Activated effector memory CD4-positive, alpha-beta T cell treated with Interleukin-2 at 50 U/mL for 16 hours (primary cell): Measurements from ENCODE around the gene TAGLN3.

Experiments used
- DNase-seq: peaks from one replicate; pipeline ENCODE4 v3.0.0-alpha.2; 2020

Gene TAGLN3

DNA sequence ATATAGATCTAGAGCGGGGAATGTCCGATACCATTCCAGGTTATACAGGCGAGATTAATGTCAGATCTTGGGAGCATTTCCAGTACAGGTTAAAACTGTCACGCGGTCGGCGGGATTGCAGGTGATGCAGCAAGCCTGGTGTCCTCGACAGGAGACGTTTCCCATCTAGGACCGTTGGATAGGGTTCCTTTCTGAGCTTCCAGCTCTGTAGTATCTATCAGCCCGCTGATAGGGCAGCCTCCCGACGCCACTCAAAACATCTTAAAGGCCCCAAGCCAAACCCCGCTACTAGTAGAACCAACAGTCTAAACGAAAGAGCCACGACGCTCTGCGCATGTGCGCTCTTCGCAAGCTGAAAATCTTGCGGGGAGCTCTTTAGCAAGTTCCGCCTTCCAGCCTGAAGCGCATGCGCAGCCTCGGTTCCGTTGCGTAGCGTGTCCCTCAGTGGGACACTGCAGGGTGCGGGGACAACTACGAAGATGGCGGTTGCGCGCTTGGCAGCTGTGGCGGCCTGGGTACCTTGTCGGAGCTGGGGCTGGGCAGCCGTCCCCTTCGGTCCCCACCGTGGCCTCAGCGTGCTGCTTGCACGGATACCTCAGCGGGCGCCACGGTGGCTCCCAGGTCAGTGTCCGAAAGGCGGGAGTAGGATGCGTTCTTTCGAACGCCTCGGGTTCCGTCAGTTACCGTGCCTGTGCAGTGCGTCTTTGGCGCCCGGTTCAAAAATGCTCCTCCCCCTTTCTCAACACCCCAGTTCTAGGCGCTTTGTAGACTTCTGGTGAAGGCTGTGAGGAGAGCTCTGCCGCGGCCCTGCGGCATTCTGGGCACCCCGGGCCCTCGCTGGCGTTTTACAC lies 19.9 kb upstream of the TAGLN3 start, which contains the start of gene ABHD10:
Gene ABHD10, plus strand, starts transcription at position 444 of the 851 bp plus-strand sequence. Its CDS starts 36 bp downstream, at position 480.
- DNase-seq: peak; percentile 93

DNA sequence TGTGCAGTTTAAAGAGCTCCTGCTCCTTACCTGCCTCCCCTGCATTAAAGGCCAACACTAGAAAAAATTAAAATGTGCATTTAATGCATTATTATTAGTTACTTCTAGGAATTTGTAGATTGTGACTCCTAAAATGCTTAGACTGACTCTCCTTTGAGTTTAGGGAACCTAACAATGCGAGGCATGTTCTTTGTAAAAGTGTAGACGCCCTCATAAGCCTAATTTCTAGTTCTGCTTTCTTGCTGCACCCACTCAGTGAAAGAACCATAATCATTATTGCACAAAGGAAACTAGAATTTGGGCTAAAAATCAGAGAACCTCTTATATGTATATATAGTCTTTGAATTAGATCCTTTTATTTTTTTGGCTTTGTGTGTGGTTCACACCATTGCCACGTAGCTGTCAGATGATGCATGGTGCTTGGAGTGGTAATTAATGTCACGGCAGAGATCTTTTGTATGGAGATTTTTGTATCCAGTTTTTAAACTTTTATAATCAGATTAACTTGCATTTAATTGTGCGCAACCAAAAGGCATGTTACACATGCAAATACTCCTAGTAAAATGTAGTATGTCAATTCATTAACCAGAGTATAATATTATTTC lies 19.2 kb upstream of the TAGLN3 start:
- no peak for DNase-seq

DNA sequence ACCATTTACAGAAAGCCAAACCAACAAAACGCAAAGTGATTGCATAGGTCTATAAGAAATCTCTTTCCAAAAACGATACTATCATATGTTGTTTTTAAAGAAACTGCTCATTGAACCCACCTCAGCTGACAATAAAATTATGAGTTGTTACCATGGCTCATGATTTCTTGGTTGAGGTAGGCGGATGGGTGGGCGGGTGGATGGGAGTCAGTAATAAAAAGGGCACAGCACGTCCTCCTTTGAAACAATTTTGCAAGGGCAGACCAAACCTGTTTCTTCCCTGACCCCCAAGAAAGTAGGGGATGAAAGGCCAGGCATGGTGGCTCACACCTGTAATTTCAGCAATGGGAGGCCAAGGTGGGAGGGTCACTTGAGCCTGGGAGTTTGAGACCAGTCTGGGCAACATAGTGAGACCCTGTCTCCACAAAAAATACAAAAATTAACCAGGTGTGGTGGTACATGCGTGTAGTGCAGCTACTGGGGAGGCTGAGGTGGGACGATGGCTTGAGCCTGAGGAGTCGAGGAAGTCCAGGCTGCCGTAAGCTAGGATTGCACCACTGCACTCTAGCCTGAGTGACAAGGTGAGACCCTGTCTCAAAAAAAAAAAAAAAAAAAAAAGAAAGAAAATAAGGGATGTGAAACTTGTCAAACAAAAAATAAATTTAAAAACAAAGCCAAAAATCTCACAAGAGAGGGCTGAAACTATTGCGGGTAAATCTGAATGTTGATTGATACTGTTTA lies 17.8 kb upstream of the TAGLN3 start:
- no peak for DNase-seq

DNA sequence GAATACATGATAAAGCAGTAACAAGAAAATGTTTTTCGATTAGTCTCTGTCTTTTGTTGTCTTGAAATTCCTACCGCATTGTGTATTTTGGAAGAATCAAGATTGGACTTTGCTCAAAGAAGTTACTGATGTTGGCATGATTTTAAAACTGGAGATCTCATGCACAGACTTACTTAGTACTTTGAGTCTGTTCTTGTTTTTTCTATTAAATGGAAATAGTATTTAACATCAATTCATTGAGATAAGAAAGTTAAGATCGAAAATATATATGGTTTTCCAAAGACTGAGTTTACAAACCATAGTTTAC lies 17.3 kb upstream of the TAGLN3 start:
- DNase-seq: no peak

DNA sequence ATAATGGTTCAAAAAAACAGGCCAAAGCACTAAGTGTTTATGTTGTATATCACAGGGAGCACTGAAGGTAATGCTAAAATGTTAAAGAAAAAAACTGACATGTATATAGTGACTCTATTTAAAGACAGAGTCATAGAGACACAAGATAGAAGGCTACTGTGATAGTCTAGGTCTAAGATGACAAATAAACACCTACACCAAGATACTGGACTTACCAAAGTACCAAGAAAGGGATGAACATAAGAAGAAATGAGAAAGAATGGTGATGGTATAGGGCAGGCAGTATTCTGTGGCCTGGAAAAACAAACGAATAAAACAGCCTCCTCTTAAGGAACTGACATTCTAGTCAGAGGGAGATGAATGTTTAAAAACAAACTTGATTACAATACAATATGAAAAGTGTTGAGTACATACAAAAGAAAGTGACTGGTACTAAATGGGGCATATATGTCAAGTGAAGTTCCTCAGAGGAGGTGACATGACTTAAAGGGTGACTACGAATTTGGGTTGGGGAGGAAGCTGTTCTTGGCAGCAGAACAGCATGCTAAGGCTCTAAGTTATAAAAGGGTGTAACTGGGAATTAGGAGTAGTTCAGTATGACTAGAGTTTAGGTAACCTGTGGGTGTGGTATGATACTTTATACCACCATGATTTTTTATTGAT lies 14.0 kb upstream of the TAGLN3 start:
- no peak for DNase-seq

DNA sequence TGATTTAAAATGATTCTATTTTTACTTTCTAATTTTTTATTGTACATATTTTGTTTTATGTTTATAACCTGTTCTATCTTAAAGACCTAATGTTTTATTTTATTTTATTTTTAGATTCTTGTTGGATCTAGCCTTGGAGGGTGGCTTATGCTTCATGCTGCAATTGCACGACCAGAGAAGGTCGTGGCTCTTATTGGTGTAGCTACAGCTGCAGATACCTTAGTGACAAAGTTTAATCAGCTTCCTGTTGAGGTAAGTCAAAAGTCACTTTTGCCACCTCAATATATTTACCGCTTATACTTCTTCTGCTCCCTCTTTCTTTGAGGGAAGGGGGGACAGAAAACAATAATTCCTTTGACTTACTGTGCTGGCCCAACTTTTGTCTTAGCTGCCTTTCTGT lies 11.9 kb upstream of the TAGLN3 start:
- DNase-seq: no peak

DNA sequence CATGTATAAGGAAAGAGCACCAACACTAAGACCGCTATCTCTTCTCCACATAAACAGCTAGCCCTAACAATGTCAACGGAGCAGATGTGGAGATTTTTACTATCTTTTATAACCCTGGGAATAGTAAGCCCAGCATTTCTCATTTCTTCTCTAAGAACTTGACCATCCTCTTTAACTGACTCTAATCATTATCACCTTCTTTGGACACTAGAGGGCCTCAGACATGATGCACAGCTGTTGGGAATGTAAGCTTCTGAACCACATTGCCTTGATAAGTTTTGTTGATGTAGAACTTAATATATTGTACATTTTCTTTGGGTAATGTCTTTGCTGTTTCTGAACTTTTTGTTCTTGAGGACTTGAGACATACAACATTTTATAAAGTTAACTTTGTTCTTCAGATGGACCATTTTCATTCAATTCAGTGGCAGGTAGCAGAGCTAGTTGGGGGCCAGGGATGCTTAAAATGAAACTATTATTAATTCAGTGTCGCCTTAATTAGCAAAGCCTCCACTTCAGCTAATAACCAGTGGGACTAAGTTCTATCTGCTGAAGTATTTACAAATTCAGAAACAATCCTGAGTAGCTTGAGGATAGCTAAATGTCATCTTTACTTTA lies 9.6 kb upstream of the TAGLN3 start:
- no peak for DNase-seq

DNA sequence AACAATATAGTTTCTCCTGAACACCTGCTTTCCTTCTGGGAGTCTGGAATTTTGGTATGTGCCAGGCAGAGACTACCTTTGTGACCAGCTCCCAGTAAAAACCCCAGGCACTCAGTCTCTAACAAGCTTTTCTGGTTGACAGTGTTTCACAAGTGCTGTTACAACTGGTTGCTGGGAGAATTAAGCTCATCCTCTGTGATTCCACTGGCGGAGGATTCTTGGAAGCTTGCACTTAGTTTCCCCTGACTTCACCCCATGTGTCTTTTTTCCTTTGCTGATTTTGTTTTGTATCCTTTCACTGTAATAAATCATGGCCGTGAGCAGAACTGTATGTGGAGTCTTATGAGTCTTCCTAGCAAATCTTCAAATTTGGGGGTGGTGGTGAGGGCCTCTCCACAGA lies 5.7 kb upstream of the TAGLN3 start:
- DNase-seq: no peak

DNA sequence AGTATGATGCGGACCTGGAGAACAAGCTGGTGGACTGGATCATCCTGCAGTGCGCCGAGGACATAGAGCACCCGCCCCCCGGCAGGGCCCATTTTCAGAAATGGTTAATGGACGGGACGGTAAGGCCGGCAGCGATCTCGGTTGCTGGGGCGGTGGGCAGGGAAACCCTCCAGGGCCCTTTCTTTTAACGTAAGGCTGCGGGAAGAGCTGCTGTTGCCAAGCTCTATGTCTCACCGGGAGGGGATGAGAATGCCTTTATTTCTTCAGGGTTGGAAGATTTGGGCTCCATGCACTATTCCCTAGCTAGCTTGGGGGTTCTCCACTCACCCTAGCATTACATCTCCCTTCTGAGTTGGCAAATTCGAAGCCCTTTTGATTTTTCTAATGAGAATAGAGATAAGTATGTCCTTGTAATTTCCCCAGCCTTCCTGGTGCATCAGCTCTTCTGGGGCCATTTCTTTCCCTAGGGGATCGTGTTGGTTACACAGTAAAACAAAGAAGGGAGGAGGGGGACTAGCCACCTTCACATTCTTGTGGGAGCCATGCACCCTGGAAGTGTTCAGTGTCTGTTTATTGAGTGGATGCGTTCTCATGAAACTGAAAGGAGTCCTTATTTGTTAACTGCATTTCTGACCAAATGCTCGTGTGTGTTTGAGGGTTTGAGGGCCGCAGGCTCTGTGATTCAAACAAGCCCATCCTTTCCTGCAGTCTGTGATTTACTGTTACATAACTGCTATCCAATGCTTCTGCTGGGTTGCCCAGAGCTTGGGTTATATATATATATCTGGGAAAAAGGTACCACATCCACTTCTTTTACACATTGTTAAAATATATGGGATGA lies 982 bp downstream of the TAGLN3 start:
- DNase-seq: no peak

DNA sequence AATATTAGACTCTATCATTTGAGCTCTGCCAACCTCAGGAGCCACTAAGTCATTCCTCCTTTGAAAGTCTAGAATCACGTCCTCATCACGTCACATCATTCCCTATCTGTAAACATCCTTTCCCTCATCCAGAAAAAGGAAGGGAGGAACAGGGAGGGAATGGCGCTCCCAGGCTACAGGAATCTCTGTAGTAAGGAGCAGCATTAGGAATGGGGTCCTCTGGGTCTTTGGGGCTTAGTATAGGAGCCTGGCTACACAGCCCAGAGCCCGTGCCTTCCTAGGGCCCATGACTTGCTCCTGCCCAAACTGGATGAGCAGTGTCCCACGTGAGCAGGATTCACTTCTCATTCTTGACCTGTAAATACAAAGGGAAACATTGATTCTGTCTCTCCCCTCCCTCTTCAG lies 1.6 kb downstream of the TAGLN3 start:
- no peak for DNase-seq

DNA sequence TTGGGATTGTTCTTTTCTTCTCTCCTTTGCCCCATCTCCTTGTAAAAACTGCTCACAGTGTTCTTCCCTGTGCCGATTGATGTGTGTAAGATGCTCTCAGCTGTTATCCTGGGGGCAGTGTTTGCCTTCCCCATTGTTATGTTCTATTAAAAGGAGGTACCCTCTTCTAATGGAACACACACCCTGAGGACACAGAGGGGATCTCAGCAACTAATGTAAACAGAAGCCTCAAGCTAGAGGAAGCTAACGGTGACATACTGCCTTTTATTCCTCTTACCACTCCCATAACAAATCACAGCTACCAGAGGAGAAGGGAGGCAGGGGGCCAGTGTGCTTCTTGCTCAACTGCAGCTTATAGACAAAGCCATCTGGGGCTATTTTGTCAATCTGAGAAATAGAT lies 2.2 kb downstream of the TAGLN3 start:
- DNase-seq: no peak

DNA sequence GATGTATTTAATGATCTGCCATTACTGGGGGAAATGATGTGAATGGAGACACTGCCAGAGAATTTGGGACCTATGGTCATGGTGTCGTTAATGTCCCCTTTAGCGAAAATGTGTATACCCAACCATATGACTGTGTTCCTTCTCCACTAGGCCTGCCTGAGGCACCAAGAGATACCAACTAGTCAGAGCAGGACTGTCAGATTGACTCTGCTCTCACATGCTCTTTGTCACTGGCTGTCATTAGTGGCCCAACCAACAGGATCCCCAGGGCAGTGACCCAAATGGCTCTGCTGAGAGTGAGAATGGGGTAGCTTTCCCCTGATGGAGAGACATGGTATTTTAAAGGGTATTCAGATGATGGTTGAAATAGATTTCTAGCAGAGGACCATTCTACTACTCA lies 2.8 kb downstream of the TAGLN3 start:
- no peak for DNase-seq

DNA sequence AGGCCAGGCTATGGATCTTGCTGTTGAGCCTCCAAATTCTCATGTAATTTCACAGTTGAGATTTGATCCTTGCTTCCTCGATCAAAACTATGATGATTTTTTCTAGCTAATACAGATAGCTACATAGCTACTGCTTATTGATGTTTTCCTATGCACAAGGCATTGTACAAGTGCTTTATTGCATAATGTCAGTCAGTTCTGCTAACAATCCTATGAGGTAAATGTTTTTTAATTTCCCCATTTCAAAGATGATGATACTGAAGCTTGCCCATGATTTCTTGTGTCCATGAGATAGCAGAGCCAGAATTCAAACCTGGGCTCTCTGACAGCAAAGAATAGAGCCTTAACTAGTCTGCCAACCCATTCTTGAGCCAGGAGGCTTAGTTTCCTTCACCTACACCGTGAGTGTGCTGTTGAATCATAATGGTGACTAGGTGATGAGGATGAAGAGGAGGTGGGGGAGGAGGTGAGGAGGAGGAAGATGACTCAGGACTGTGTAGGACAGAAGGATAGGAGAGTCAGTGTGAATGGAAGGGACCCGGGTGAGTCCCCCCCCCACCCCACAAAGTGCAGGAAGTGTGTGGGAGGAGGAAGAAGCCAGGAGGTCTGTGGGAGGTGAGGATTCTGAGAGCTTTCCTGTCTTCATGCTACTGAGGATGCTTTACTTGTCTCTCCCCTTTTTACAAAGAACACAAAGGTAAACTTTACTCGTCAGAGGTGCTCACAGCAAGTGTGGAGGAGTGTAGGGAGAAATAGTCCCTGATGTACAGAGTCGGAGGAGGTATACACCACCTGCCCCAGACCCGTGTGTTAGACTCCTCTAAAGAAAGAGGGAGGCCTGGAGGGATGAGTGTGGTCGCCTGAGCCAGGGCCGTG lies 3.6 kb downstream of the TAGLN3 start:
- no peak for DNase-seq

DNA sequence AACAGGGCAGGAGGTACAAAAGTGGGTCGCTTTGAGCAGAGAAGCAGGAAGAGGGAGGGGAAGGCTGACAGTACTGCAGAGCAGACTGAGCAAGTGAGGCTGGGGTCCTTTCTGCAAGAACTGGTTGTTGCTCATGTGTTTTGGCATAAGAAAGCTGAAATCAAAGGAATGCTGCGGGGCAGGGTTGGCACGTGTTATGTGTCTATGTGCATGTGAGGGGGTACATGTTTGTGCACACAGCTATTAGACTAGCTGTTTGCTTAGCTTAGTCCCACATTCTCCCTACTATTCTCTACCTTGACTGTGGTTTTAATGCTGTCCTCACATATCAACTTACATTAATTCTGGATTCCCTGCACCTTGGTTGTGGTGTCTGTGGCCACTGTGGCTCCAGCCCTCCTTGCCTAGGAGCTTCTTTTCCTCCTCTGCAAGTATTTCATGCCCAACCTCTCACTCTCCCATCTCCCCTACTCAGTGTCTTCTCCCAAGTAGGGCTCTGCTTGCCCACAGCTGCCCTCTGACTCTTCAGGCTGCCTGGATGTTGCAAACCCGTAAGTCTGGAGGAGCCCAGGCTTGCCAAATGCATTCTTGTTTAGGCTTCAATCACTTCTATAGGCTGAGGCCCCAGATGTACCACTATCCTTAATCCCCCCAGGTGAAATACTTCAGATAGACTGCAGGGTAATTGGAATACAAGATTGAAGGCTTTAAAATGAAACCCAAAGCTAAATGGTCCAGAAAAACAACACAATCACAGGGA lies 4.8 kb downstream of the TAGLN3 start:
- DNase-seq: no peak

DNA sequence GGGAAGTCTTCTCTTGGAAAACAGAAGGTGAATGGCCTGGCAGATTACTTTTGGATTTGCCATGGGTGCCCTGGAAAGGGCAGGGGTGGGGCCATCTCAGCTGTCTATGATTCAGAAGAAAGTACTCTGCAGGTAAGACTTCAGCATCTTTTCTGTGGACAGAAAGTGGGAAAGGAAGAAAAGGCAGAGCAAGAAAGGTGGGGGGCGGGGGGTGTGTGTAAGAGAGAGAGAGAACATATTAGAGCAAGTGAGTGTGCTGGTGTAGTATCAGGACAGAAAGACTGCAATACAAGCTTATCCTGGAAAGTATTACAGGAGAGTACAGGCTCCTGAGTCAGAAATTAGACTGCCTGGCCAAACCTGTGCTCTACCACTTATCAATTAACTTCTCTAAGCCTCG lies 5.5 kb downstream of the TAGLN3 start:
- DNase-seq: no peak

DNA sequence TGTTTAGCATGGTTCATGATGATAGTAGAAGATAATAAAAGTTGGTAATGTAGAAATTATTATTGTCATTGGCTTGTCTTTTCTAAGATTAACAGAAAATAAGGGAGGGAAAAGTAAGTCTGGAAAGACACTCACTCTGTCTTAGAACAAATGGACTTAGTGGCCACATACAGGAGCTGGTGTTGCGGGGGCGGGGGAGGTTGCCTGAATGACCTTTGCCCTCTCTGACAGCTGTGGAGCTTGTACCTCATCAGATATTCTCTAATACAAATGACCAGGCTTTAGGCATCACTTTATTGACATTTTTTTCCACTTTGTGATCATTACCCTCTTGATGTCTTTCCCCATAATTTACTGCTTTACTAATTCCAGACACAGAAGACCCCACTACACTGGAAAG lies 5.9 kb downstream of the TAGLN3 start:
- DNase-seq: no peak

DNA sequence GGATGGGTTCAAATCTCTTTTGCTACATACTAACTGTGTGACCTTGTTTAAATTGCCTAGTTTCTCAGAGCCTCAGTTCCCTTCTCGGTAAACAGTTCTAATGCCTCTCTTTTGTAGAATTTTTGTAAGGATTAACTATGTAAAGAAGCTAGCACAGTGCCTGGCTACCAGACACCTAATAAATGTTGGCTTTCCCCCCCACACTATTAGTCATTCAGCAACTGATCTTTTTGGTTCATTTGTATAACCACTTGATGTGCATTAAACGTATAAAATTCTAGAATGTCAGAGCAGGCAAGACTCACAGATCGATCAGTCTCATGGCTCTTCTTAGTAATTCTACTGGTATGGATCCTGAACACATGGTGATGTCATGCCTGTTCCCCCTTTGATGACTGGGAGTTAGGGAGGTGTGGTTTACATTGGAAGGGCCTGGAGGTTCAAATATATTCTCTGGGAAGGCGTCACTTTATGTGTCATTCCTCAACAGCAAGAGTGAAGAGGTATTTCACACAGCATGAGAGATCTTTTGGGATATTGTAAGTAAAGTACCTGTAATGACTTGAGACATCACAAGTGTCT lies 6.5 kb downstream of the TAGLN3 start:
- DNase-seq: no peak

DNA sequence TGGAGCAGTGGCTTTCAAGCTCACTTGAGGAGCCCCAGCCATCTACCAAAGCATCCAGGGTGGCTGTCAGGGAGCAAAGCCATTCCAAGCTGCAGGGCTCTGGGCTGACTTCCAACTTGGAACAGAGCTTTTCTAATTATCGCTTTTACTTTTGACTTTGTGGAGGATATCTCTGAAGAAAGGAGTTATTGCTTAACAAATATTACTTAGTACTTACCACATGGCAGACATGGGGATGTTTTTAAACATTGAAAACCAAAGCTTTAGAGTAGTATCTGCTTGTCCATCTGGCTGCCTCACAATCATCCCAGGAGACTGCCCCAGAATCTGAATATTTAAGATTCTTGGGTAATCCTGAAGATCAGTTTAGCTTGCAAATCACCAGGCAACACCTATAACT lies 8.9 kb downstream of the TAGLN3 start:
- DNase-seq: no peak

DNA sequence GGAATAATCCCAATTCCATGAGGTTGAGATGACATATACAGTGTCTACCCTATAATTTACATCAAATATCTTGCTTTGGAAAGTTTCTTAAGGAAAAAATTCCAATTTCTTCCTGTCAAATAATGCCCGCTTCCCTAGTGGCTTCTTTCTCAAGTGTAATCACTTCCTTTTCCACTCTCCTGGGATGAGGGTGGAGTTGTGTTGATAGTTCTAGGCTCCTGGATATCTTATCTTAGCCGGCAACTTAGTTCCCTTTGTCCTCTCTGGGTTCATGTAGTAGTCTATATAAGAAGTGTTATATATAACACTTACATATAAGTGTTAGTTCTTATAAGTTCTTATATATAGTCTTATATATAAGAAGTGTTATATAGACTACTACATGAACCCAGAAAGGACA lies 10.9 kb downstream of the TAGLN3 start:
- DNase-seq: no peak

DNA sequence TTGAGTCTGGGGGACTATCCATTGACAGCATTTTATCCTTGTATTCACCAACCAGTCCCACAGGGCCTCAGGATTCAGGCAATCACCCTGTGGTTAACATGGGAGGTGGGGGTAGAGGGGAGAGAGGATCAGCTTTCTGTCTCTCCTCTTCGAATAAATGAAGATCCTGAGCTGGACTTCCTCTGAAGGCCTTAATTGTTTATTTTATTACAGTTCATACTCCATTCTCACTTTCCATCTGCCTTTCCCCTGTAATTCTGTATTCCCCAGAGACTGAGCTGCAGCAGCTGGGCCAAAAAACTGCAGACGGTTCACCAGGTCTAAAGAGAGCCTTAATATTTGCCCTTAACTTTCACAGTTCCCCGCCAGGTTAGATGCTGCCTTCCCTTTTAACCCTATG lies 11.9 kb downstream of the TAGLN3 start:
- DNase-seq: no peak
